ENCODE results near the gene YIF1B. TPM values are rescaled to one million over a fixed set of nuclear protein-coding genes. Genes with fewer than 3 reads are reported as not detected.
A peak's percentile ranks its signal among the peaks of the same experiment; 100 is the strongest.

The YIF1B gene
- total RNA-seq, 2 donors from 2014 or later: 14.9 to 31.0 TPM

GRCh38 chr19:38326591-38326990 lies 10.8 kb upstream of the YIF1B start:
- no peak overlapping the region for H3K4me3 ChIP-seq
- H3K4me1 ChIP-seq (ENCODE audit: control insufficient read depth in 1 of 2, low read depth in 2 of 2): peaks cover 16 to 21% of the 10 kb centered on the region in 2 donors
- H3K27ac ChIP-seq: no peak overlapping the region
- no peaks in the 10 kb centered on the region for H3K9me3 ChIP-seq
- no peak for ATAC-seq (ENCODE audit: insufficient number of reproducible peaks, low FRiP score, low read depth)
- H3K36me3 ChIP-seq: peaks cover 27% of the 10 kb centered on the region
- H3K27me3 ChIP-seq (replicated peaks; ENCODE audit: insufficient read depth): no peaks in the 10 kb centered on the region
- no peak for DNase-seq (ENCODE audit: low spot score)
- TF ChIP-seq CTCF (IDR thresholded peaks at IDR 0.05): no peak

GRCh38 chr19:38324431-38324830 lies 8.7 kb upstream of the YIF1B start:
- DNase-seq (ENCODE audit: low spot score) (no peak), ATAC-seq (ENCODE audit: insufficient number of reproducible peaks, low FRiP score, low read depth) (no peak)
- no peak for TF ChIP-seq CTCF (IDR thresholded peaks at IDR 0.05)
- H3K4me3 ChIP-seq: no peak overlapping the region
- H3K9me3 ChIP-seq: no peaks in the 10 kb centered on the region
- H3K27ac ChIP-seq: no peak overlapping the region
- H3K36me3 ChIP-seq: peaks cover 27% of the 10 kb centered on the region
- peaks cover 20 to 31% of the 10 kb centered on the region in 2 donors for H3K4me1 ChIP-seq (ENCODE audit: control insufficient read depth in 1 of 2, low read depth in 2 of 2)
- no peaks in the 10 kb centered on the region for H3K27me3 ChIP-seq (replicated peaks; ENCODE audit: insufficient read depth)

- H3K9me3 ChIP-seq: no peaks in the 10 kb centered on the region
- TF ChIP-seq CTCF (IDR thresholded peaks at IDR 0.05): no peak
- no peak overlapping the region for H3K4me3 ChIP-seq
- no peaks in the 10 kb centered on the region for H3K27me3 ChIP-seq (replicated peaks; ENCODE audit: insufficient read depth)
- peak overlapping the region in 1 of 2 donors; percentile 7 for H3K27ac ChIP-seq
- DNase-seq (ENCODE audit: low spot score) (no peak), ATAC-seq (ENCODE audit: insufficient number of reproducible peaks, low FRiP score, low read depth) (no peak)
- H3K36me3 ChIP-seq: peaks cover 25% of the 10 kb centered on the region
- H3K4me1 ChIP-seq (ENCODE audit: control insufficient read depth in 1 of 2, low read depth in 2 of 2): peaks cover 25 to 43% of the 10 kb centered on the region in 2 donors
Measured at GRCh38 chr19:38323291-38323690, 7.5 kb upstream of the YIF1B start.

GRCh38 chr19:38321646-38322196 lies 6.0 kb upstream of the YIF1B start:
- Histone ChIP-seq H3K27ac (peak overlapping the region; percentile 84 to 95), H3K27me3 (replicated peaks; ENCODE audit: insufficient read depth) (no peaks in the 10 kb centered on the region), H3K4me3 (peak overlapping the region; percentile 95), H3K4me1 (ENCODE audit: control insufficient read depth in 1 of 2, low read depth in 2 of 2) (peaks cover 25 to 46% of the 10 kb centered on the region in 2 donors), H3K9me3 (no peaks in the 10 kb centered on the region), H3K36me3 (peaks cover 9% of the 10 kb centered on the region)
- no peak for DNase-seq (ENCODE audit: low spot score)
- no peak for TF ChIP-seq CTCF (IDR thresholded peaks at IDR 0.05)
- peak; percentile 26 for ATAC-seq (ENCODE audit: insufficient number of reproducible peaks, low FRiP score, low read depth)

GRCh38 chr19:38320969-38321339 lies 5.2 kb upstream of the YIF1B start:
- DNase-seq (ENCODE audit: low spot score): no peak
- Histone ChIP-seq H3K4me3 (peak overlapping the region; percentile 95), H3K4me1 (ENCODE audit: control insufficient read depth in 1 of 2, low read depth in 2 of 2) (peaks cover 29 to 53% of the 10 kb centered on the region in 2 donors), H3K9me3 (no peaks in the 10 kb centered on the region), H3K36me3 (peaks cover 6% of the 10 kb centered on the region), H3K27me3 (replicated peaks; ENCODE audit: insufficient read depth) (no peaks in the 10 kb centered on the region), H3K27ac (peak overlapping the region; percentile 84 to 95)
- no peak for TF ChIP-seq CTCF (IDR thresholded peaks at IDR 0.05)
- ATAC-seq (ENCODE audit: insufficient number of reproducible peaks, low FRiP score, low read depth): no peak

Data from thoracic aorta (tissue), 2 donors.